Measurements from ENCODE around the gene ZNF511.

The ZNF511 gene

DNA sequence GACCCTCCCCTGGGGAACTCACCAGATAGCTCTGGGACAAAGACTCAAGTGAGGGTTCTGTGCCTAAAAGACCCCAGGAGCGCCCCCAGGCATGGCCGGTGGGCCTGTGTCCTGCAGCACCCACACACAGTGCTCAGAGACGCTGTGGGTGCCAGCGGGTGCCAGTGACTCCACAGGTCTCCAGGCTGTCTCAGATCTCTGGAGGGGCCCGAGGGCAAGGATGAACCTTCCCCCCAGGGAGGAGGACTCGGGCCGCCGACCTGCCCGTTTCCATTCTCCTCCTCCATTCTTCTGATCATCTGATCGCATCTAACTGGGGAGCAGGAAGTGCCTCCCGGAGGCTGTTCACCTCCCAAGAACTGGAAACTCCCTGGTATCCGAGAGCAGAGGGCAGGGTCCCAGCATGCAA is 33.0 kb upstream of the ZNF511 start:
- no peak for DNase-seq

DNA sequence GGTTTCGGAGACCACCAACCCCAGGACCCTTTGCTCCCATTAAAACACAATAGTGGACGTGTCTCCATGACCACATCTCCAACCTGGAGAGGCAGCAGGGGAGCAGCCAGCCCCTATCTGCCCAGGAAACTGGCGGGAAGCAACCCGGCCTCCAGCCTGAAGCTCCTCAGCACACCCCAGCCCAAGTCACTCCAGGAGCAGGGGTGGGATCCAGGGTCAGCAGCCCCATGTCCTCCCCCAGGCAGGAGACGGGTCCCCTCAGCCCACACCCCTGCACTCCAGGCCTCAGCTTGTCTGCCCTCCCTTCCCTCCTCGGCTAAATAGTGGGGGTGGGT is 32.6 kb upstream of the ZNF511 start:
- DNase-seq, result no peak

DNA sequence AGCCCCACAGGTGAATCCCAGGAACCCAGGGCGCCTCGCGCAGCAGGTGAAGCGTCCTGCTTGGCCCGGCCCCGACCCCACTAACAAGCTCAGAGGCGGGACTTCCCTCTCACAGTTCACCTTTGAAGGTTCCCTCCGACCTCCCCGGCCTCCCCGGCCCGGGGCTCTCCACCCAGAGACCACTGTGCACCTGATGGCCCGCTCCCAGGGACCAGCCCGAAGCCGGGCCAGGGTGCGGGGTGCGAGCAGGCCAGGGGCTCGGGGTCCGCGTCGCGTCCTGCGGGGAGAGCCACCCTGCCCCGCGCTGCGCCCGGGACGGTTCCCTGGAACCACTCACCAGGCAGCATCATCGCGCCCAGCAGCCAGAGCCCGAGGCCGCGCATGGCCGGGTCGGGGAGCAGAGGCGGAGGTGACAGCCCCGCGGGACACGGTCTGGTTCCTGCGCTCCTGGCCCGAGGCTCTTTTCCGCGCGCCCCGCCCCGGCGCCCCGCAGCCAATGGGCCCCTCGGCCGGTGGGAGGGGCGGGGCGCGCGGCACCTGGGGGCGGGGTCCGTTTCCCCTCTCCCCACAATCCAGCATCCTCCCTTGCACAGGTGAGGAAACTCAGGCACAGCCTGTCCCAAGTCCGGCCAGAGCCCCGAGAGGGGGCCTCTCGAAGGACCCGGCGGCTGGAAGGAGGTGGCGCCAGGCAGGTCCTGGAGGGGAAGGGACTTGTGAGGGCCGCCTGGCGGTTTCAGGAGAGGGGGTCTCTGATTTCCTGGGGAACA is 32.1 kb upstream of the ZNF511 start, which contains the start of gene ADAM8:
TSS of gene ADAM8 (minus strand) at position 434 of the 767 bp plus-strand sequence. CDS start at position 383, 51 bp downstream.
- no peak for DNase-seq

- DNase-seq, result no peak
Observed at GRCh38 chr10:133277277-133277992, 31.3 kb upstream of the ZNF511 start.

DNA sequence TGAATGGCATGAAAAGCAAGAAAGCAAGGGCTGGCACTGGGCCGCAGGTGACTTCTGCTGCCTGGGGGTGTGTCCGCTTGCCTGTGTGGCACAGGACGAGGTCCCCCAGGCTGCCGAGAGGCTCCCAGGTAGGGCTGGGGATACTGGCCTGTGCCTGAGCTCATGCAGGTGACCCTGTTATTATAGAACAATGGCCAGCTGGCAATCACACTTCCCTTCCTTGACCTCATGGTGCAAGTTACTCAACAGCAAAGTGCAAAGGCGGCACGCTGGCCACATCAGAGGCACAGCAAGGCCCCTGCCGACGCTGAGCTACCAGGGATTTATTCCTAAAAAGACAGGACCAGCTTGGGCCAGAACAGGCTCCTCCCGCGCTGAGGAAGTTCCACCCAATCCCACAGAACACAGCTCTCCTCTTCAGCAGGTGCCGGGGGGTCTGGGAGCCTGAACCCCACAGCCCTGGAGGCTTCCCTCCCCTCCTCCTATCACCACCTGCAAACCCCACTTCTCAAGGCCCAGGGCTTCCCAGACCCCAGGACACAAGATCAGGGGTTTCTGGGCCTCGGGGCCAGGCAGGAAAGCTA is 30.6 kb upstream of the ZNF511 start:
- DNase-seq, result no peak

GRCh38 chr10:133278577-133279265 is 30.0 kb upstream of the ZNF511 start:
- DNase-seq, result peak; percentile 62

- DNase-seq, result no peak
Observed at GRCh38 chr10:133279326-133280226, 29.1 kb upstream of the ZNF511 start.

- no peak for DNase-seq
Observed at GRCh38 chr10:133280391-133281059, 28.2 kb upstream of the ZNF511 start.

DNA sequence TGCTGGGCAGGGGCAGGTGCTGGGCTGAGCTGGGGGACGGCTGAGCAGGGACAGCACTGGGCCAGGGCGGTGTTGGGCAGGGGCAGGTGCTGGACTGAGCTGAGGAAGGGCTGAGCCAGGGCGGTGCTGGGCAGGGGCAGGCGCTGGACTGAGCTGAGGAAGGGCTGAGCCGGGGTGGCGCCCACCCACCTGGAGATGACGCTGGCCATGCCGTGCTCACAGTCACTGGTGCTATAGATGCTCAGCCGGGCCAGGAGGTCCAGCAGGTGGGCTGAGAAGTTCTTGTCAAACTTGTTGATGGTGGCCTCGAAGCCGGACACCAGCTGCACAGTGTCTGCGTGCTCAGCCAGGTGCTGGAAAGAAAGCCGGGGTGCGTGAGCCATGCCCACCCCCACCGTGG is 27.6 kb upstream of the ZNF511 start:
- DNase-seq, result no peak

DNA sequence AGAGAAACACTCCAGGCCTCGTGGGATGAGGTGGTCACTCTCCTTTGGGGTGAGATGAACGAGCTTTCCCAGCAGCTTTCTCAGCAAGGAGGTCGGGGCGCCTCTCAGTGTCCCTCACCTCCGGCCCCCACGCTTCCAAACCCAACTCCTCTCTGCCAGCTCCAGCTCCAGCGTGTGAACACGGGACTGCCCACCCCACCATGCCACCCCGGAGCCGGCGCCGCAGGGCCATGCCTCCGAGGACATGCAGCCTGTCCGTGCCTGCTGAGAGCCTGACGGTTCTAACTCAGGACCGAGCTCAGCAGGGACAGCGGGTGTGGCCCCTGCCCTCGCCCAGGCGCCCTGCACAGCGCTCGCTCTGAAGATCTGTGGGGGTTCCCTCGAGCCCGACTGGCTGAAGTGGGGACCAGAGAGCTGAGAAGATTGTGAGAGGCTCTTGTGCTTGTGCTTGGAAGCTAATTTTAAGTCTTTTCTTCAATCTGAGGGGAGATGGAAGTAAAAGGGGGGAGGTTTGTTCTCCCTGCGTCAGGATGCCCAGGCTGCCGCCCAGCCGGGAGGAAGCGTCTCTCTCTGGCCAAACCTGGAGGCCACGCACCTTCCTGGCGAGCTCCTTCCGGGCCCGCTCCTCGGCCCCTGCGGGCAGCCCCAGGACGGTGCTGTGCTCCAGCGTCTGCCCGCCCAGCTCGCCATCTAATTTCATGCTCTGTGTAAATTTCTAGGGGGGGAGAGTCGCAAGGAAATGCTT is 26.9 kb upstream of the ZNF511 start:
- DNase-seq, result no peak

GRCh38 chr10:133282846-133283390 is 25.8 kb upstream of the ZNF511 start:
- no peak for DNase-seq

DNA sequence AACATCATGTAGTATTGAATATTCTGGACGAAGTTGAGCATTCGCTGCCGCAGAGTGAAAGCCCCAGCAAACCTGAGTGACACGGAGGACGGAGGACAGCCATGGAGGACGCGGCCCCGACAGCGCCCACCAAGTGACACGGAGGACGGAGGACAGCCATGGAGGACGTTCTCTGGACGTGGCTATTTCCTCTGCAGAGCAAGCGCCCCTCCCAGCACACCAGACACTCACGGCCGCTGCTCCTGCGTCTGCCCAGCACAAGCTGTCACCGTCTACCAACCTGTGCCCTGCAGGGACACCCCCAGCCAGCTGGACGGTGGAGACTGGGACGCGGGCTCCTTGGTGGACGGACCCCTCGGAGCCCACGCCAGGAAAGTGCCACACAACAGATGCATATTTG is 24.8 kb upstream of the ZNF511 start:
- no peak for DNase-seq

- no peak for DNase-seq
Observed at GRCh38 chr10:133285217-133285616, 23.5 kb upstream of the ZNF511 start.

DNA sequence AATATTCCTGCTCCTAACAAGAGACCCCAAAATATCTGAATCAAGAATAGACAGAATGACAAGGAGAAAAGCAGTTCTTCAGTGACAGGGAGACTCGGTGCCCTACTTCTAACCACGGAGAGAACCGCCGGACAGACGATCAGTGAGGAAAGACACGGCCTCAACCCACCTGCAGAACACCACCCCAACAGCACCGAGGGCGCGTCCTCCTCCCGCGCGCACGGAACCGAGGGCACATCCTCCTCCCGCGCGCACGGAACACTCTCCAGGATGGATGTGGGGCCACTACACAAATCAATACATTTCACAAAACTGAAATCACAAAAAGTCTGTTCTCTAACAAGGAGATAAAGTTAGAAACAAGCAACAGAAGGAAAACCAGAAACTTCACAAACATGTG is 22.3 kb upstream of the ZNF511 start:
- DNase-seq, result no peak

- DNase-seq, result no peak
Observed at GRCh38 chr10:133287832-133288500, 20.7 kb upstream of the ZNF511 start.

DNA sequence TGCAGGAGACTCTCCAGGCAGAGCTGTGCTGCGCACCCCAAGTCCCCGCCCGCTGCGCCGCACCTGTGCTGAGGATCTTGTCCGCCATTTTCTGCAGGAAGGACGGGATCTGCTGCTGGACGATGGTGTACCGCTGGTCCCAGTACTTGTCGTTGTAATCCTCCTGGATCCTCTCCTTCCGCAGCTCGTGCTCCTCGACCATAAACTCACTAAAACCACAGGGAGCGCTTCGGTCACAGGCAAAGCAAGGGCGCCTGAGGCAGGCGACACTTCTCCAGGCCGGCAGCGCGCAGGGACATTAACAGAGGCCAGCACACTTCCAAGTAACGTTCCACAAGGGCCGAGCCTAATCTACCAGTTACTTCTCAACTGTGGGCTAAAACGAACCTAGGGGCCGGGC is 19.0 kb upstream of the ZNF511 start:
- DNase-seq, result no peak

DNA sequence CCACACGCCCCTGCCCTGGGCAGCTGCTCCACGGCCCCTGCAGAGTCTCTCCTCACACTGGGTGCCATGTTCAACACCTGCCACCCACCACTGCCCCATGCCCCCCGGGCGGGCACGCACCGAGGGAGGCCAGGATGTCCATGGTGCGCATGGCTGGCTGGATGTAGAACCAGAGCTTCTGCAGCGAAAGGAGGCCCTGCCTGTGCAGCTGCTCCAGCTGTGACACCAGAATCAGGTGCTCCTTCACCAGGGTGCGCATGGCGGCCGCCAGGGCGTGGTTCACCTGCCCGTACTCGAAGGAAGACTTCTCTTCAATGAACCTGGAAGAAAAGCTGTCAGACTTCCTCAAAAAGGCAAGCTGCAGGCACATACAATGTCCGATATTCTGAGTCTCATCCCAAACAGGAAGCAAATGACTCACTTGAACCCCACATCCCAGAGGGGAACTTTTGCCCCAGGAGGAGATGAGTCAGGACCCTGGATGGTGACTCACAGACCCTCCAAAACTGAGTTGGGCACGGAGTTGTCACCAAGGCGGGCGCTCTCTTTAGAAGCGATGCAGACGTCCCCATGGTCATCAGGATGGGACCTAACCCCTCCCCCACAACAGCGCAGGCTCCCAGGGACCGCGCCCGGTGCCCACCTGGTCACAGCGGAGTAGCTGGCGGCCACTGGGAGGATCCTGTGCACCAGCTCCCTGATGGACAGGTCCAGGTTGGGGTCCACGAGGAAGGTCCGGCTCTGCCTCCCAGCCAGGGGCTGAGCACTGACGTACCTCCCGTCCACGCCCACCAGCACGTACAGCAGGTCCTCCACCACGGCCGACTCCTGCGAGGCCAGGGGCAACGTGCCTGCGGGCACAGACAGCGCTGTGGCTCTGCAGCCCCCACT is 15.6 kb upstream of the ZNF511 start:
- DNase-seq, result no peak

GRCh38 chr10:133293810-133294119 is 14.9 kb upstream of the ZNF511 start:
- DNase-seq, result no peak

DNA sequence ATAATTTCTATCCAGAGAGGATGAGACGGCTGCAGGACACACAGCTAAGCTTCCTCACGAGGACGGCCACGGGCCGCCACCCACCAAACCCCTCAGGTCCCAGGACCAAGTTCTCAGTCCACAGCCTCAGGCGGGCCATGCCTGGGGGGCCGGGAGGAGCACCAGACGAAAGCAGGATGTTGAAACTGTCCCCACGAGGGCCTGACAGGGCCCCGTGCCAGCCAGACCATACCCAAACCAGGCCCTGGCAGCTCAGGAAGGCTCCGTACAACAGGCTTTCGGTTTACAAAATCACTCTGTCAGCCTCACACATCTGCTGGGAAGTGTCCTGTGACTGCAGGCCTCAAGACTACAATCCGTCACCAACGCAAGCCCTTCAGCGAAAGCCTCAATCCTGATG is 14.5 kb upstream of the ZNF511 start:
- no peak for DNase-seq

All from femur (tissue), 1 donor.